ENCODE data around the gene EDC3.

- TF ChIP-seq, protein P1, sequence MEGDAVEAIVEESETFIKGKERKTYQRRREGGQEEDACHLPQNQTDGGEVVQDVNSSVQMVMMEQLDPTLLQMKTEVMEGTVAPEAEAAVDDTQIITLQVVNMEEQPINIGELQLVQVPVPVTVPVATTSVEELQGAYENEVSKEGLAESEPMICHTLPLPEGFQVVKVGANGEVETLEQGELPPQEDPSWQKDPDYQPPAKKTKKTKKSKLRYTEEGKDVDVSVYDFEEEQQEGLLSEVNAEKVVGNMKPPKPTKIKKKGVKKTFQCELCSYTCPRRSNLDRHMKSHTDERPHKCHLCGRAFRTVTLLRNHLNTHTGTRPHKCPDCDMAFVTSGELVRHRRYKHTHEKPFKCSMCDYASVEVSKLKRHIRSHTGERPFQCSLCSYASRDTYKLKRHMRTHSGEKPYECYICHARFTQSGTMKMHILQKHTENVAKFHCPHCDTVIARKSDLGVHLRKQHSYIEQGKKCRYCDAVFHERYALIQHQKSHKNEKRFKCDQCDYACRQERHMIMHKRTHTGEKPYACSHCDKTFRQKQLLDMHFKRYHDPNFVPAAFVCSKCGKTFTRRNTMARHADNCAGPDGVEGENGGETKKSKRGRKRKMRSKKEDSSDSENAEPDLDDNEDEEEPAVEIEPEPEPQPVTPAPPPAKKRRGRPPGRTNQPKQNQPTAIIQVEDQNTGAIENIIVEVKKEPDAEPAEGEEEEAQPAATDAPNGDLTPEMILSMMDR (IDR thresholded peaks at IDR 0.05): no peak
- TF ChIP-seq POLR2A (IDR thresholded peaks at IDR 0.05): no peak
These were observed 33.6 kb downstream of the EDC3 start for GRCh38 chr15:74662064-74662860.
